SK-N-DZ (cell line): ENCODE measurements around the gene TBC1D14.
"Not testable (repeated sequence)": the region's sequence is repeated elsewhere in the genome, so short reads cannot be mapped to it uniquely, and the experiment has no call there.

Experiments used
- DNase-seq: peaks from one replicate; pipeline ENCODE4 v3.0.0-alpha.2; 2015; ENCODE audit warnings: low spot score

Gene TBC1D14

GRCh38 chr4:6971536-6972374 lies 62.1 kb downstream of the TBC1D14 start:
- DNase-seq, result no peak

- DNase-seq, result no peak
Measured at GRCh38 chr4:6972375-6972650, 62.7 kb downstream of the TBC1D14 start.

GRCh38 chr4:6972911-6973310 lies 63.3 kb downstream of the TBC1D14 start:
- no peak for DNase-seq

DNA sequence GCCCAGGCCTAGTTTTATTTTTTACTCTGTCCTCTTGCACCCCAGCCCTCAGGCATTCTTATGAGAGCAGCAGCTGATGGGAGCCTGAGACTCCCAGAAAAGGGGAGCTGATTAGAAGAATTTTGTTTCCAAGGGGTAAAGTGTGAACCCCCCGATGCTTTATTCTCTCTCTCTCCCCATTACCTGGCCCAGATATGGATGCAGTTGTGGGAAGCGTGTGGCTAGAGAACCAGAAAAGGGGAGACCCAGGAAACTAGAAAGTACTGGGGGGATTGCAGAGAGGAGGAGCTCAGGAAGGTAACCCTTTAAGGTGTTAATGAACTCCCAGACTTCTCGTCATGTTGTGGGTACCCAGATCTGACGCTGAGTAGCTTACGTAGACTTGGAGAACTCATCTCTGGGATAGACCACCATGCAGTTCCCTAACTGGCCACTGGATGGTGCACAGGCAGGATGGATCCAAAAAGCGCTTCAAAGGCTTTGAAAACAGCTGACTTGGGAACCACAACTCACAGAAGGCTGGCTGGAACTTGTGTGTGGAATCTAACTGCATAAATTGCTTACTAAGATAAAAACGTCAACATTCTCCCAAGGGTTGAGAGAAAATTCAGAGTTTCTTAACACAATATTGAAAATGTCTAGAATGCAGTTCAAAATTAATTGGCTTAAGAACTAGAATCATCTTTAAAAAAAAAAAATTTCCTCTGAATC lies 64.7 kb downstream of the TBC1D14 start:
- peak; percentile 70 for DNase-seq

DNA sequence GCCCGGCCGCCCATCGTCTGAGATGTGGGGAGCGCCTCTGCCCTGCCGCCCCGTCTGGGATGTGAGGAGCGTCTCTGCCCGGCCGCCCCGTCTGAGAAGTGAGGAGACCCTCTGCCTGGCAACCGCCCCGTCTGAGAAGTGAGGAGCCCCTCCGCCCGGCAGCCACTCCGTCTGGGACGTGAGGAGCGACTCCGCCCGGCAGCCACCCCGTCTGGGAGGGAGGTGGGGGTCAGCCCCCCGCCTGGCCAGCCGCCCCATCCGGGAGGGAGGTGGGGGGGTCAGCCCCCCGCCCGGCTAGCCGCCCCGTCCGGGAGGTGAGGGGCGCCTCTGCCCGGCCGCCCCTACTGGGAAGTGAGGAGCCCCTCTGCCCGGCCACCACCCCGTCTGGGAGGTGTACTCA lies 68.2 kb downstream of the TBC1D14 start:
- not testable (repeated sequence) for DNase-seq

GRCh38 chr4:6983544-6984142 lies 74.0 kb downstream of the TBC1D14 start:
- DNase-seq, result no peak

GRCh38 chr4:6984612-6985425 lies 75.2 kb downstream of the TBC1D14 start:
- DNase-seq, result no peak

DNA sequence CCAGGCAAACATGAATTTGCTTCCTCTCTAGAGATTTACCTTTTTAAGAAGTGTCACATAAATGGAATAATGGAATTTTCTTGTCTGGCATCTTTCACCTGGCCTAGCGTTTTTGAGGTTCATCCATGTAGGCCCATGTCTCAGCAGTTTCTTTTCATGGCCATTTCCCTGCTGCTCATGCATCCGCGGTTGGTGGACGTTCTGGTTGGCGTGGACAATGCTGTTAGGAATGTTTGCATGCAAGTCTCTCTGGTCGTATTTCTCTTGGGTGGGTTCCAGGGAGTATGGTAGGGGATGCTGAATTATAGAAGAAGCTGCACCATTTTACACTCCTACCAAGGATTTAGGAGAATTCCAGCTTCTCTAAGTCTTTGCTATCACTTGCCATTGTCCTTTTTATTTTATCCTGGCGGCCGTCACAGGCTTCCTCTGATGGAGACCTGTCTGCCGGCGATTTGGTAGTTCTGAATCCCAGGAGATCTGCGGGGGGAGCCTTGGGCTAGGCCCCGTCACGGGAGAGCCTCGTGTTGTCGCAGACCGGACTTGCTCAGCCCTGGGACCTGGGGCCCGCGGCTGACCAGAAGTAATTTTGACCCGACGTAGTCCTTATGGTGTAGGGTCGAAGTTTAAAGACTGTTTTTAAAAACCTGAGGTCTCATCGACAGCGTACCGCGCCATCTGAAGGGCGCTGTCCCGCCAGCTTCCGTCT lies 76.6 kb downstream of the TBC1D14 start:
- DNase-seq, result no peak

DNA sequence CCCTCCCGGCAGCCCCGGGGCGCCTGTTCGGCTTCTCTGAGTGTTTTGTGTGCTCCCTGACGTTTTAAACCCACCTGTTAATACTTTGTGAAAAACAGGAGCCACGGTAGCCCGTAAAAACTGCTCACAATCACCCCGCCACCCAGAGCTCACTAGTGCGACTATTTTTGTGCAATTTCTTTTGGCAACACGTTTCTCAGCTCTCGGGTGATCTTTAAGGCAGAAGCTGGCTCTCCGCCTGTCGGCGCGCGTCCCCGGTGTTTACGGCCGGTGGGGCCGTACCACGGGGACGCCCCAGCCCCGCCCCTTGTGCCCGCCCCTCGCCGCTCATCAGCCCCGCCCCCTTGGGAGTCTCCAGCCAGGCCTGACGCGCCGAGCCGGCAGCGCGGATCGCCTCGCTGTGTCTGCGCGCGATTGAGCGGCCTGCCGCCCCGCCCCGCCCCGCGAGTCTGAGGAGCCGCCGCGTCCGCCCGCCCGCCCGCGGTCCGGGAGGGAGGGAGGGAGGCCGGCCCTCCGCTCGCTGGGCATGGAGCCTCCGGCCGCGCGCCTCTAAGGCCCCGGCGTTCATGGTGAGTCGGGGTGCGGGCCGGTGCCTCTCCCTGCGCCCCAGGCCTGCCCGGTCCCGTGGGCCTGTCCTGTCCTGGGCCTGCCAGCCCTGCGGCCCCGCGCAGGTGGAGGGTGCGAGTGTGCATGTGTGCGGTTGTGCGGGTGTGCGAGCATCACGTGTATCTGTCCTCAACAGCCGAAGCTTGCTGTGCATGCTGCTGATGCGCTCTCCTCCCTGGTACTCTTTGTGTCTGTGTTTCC lies 77.4 kb downstream of the TBC1D14 start:
- DNase-seq, result peak; percentile 83

GRCh38 chr4:6987588-6987961 lies 77.9 kb downstream of the TBC1D14 start:
- DNase-seq, result no peak

GRCh38 chr4:6988016-6988715 lies 78.5 kb downstream of the TBC1D14 start:
- no peak for DNase-seq

- DNase-seq, result no peak
Measured at GRCh38 chr4:6989331-6989923, 79.8 kb downstream of the TBC1D14 start.

DNA sequence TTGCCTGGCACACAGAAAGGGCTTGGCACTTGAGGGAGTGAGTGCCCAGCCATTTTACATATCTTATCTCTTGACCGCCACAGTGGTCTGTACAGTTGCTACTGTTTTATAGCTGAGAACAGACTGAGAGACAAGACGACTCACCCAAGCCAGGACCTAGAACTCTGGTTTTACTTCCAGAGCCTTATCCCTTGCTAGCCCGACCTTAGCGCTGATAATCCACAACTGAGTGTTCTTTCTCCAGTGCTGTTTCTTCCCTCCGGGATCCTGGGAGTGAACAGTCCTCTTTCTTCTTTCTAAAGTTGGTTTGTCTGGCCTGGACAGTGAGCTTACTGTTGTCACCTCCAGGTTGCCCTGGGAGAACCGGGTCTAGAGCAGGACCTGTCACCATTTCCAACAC lies 81.0 kb downstream of the TBC1D14 start:
- DNase-seq, result no peak

- DNase-seq, result no peak
Measured at GRCh38 chr4:6991249-6991648, 81.6 kb downstream of the TBC1D14 start.

DNA sequence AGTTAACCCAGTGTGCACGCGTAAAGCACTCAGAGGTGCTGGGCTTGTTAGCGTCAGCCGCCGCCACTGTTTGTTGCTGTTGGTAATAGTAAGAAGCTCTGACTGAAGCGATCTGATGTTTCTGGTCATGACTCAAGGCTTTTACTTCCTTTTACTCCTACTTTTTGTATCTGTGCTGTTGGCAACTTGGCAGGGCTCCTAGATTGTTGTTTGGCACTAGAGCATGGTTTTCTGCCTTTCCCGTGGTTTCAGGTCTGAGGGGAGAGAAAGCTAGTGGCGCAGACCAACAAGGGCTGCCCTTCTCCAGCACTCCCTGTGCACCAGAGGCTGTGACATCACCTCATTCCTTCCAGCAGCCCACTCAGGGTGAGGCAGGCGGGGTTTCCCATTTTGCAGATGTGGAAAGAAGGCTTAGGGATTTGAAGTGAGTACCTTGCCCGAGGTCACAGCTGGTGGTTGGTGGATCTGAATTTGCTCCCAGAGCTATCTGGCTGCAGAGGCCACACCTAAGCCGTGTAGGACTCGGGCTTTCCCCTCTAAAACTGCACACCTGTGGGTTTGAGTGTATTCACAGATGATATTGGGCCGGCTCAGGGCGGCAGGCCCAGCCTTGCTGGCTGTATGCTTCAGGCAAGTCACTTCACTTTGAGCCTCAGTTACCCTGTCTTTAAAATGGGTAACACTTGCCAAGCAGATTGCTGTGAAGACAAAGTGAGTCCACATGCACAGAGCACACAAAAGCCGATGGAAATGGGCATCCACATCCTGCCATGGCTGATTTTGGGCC lies 82.3 kb downstream of the TBC1D14 start:
- no peak for DNase-seq

- peak; percentile 43 for DNase-seq
Measured at GRCh38 chr4:6992728-6993677, 83.4 kb downstream of the TBC1D14 start.

DNA sequence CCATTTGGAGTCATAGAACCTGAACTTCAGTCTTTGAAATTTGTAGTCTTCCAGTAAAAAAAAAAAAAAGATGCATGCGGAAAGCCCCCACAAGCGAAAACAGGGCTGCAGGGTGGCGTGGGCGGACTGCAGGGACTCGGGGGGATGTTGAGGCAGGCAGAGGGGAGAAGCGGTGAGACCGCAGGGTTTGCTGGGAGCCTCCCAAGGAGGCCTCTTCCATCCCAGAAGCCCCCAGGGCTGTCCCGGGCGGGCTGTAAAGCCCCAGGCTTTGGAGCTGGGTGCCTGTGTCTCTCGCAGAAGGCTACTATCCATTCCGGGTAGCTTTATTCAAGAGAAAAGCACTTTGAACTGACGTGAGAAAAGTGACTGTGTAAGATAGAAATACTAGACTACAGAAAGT lies 86.9 kb downstream of the TBC1D14 start:
- DNase-seq, result no peak
